ENCODE data around the gene GLYR1.

GLYR1 gene

GRCh38 chr16:4796982-4797804 lies 49.9 kb downstream of the GLYR1 start:
- Histone ChIP-seq H3K4me3 (no peak overlapping the region), H3K36me3 (peaks cover 0 to 33% (median 15%) of the 10 kb centered on the region in 3 donors), H3K4me1 (peaks cover 0 to 17% (median 9%) of the 10 kb centered on the region in 4 donors), H3K9me3 (no peaks in the 10 kb centered on the region), H3K27me3 (no peaks in the 10 kb centered on the region), H3K27ac (no peak overlapping the region)
- TF ChIP-seq CTCF (IDR thresholded peaks at IDR 0.05): no peak
- no peak for DNase-seq
- intact Hi-C loops (cut with DNase I; ENCODE audit: low total_unique reads): loop anchor here (5.0 kb wide), 1 partner anchor 90 kb away; no protein-coding TSS in a partner anchor

- peaks cover 0 to 33% (median 15%) of the 10 kb centered on the region in 3 donors for H3K36me3 ChIP-seq
- intact Hi-C loops (cut with DNase I; ENCODE audit: low total_unique reads): loop anchor here (5.0 kb wide), 1 partner anchor 89 kb away; no protein-coding TSS in a partner anchor
- DNase-seq: no peak
- H3K9me3 ChIP-seq: no peaks in the 10 kb centered on the region
- no peak overlapping the region for H3K4me3 ChIP-seq
- TF ChIP-seq CTCF (IDR thresholded peaks at IDR 0.05): no peak
- H3K4me1 ChIP-seq: peaks cover 0 to 9% (median under 1%) of the 10 kb centered on the region in 4 donors
- no peak overlapping the region for H3K27ac ChIP-seq
- H3K27me3 ChIP-seq: no peaks in the 10 kb centered on the region
Measured at GRCh38 chr16:4795828-4796572, 51.1 kb downstream of the GLYR1 start.

GRCh38 chr16:4795181-4795827 lies 51.8 kb downstream of the GLYR1 start, which contains the start of gene SMIM22:
Gene SMIM22, plus strand, starts transcription at chr16:4795369. Its CDS starts 366 bp downstream, at chr16:4795735.
- DNase-seq: no peak
- H3K9me3 ChIP-seq: no peaks in the 10 kb centered on the region
- H3K27me3 ChIP-seq: no peaks in the 10 kb centered on the region
- H3K4me1 ChIP-seq: peaks cover 0 to 4% (median 0%) of the 10 kb centered on the region in 4 donors
- H3K4me3 ChIP-seq: no peak within 1 kb of the TSS
- H3K36me3 ChIP-seq: peaks cover 0 to 33% (median 15%) of the 10 kb centered on the region in 3 donors
- TF ChIP-seq CTCF (IDR thresholded peaks at IDR 0.05): no peak
- H3K27ac ChIP-seq: no peak within 1 kb of the TSS
- intact Hi-C loops (cut with DNase I; ENCODE audit: low total_unique reads): loop anchor here (5.0 kb wide), 1 partner anchor 88 kb away; no protein-coding TSS in a partner anchor

DNA sequence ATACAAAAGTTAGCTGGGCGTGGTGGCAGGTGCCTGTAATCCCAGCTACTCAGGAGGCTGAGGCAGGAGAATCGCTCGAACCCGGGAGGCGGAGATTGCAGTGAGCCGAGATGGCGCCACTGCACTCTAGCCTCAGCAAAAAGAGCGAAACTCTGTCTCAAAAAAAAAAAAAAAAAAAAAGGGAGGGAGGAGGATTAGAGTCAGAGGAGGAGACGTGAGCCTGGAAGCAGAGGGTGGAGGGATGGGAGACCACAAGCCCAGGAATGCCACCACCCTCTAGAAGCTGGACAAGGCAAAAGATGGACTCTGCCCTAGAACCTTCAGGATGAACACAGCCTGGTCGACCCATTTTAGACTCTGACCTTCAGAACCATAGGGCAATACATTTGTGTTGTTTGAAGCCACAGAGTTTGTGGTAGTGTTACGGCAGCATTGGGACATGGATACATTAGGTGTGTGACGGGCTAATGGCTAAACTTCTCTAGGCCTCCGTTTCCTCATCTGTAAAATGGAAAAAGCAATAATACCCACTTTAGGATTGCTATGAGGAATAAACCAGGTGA lies 54.1 kb downstream of the GLYR1 start:
- no peak for TF ChIP-seq CTCF (IDR thresholded peaks at IDR 0.05)
- Histone ChIP-seq H3K4me1 (no peaks in the 10 kb centered on the region), H3K4me3 (no peak overlapping the region), H3K9me3 (no peaks in the 10 kb centered on the region), H3K27ac (no peak overlapping the region), H3K27me3 (no peaks in the 10 kb centered on the region), H3K36me3 (peaks cover 0 to 15% (median 7%) of the 10 kb centered on the region in 3 donors)
- intact Hi-C loops (cut with DNase I; ENCODE audit: low total_unique reads): no loop called here
- no peak for DNase-seq

DNA sequence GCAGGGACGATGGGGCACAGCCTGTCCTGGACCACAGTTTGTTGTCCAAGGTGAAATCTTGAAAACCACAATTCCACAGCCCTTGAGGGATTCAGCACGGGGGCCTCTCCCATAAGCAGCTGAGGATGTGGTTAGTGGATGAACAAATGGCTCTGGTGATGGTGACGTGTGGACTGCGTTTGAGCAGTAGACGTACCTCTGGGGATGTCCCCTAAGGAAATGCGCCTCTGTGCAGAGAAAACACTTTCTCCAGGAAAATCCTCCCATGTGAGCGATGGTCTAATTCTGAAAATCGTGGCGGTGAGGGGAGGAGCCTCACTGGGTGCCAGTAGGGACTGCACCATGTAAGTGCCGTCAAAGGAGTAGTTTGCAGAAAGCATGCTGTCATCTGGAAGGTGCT lies 56.2 kb downstream of the GLYR1 start:
- TF ChIP-seq CTCF (IDR thresholded peaks at IDR 0.05): no peak
- intact Hi-C loops (cut with DNase I; ENCODE audit: low total_unique reads): no loop called here

More for the DNA sequence above, 56.2 kb downstream of the GLYR1 start:
- H3K27me3 ChIP-seq: peaks cover 0 to 6% of the 10 kb centered on the region in 2 donors
- no peak overlapping the region for H3K4me3 ChIP-seq
- no peak for DNase-seq
- H3K9me3 ChIP-seq: no peaks in the 10 kb centered on the region
- H3K4me1 ChIP-seq: no peaks in the 10 kb centered on the region
- no peaks in the 10 kb centered on the region for H3K36me3 ChIP-seq
- H3K27ac ChIP-seq: no peak overlapping the region
